ENCODE data around the gene ARHGEF4.

Gene ARHGEF4

GRCh38 chr2:130818809-130819208, 17.9 kb upstream of the ARHGEF4 start:
- no peak for DNase-seq (ENCODE audit: low read depth)

DNA sequence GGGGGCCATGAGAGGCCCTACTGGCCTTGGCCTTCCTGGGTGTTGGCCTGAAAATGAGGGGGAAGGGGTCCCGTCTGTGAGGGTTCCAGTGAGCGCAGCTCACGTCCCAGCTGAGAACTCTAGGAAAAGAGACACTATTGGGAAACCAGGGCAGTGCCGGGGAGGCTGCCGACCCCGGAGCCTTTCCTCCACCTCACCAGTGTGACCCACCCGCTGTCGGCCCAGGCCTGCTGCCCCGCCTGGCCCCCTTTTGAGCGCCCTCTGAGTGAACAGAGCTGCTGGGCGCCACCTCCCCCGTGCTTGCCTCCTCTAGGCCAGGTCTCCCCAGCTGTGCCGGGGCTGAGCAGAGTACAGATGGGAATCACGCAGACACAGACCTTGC, 17.5 kb upstream of the ARHGEF4 start:
- DNase-seq (ENCODE audit: low read depth), result no peak

DNA sequence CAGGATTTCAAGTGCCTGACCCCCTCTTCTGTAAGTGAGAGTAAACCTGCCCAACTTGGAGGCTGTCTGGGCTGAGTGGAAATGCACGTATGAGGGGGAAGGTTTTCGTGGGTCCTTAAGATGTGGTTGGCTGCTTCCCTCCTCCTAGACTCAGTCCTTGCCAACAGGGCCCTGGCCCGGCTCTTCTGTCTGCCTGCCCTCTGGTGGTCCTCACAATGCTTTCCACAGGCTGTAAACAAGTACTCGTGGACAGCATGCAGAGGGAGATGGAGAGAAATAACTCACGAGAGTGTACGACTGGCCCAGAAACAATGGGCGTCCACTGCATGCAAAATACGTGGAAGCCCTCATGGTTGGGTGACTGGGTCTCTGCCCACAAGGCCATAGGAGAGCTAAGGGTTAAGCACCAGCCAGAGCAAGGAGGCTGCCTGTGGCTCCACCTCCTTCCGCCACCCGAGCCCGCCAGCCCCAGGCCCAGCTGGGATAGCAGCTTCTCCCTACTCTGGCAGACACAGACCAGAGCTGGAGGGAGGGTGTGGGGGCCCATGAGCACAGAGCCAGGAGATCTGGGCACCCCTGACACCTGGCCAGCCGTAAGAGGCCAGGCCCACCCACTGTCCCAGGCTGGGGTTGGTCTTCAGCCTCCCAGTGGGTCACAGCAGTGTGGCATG, 17.0 kb upstream of the ARHGEF4 start:
- DNase-seq (ENCODE audit: low read depth), result no peak

- no peak for DNase-seq (ENCODE audit: low read depth)
These were observed 16.3 kb upstream of the ARHGEF4 start for GRCh38 chr2:130820279-130820861.

DNA sequence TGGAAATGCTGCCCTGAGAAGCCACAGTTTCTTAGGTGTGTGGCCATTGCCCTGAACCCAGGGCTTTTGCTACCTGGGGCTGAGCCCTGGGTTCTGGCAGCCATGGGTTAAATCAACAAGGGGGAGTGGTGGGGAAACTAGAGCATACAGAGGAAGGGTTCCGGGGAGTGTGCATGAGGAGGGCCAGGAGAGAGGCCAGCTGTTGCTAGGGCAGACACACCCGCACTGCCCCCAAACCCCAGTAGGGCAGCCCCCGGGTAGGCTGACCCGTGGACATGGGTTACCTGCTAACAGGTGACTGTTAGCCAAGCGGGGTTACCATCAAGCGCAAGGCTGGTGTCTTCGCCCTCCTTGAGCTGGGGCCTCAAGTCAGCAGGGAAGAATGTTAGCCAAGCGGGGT, 14.8 kb upstream of the ARHGEF4 start:
- DNase-seq (ENCODE audit: low read depth), result no peak

- no peak for DNase-seq (ENCODE audit: low read depth)
These were observed 13.9 kb upstream of the ARHGEF4 start for GRCh38 chr2:130822766-130823165.

DNA sequence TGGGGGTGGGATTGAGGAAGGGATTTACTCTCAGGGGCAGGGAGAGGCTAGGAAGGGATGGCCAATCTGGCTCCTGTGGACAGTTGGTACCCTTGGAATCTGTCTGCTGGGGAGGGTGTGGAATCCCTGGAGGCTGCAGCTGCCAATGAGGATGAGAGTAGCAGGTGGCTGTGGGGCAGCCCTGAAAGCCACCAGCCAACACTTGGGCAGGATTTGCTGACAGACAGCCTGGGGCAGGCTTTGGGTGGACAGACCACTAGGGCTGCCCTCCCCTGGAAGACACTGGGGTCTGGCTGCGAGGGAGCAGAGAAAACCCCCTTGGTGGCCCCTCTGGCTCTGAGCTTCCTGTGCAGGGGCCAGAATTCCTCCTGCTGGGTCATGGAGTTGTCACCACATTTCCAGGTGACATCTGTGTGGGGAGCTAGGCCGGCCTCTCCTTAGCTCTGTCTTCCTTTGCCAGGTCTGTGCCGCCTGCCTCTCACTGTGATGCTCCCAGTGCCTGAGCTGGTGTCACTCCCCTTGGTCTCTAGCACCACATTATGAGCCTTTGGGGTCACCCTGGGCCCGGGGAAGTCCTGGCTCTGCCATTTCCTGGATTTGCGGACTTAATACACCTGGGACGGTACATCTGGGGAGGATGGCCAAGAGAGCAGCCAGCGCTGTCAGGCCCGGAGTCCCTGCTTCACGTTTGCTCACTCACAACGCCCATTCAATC, 13.4 kb upstream of the ARHGEF4 start:
- DNase-seq (ENCODE audit: low read depth), result no peak

GRCh38 chr2:130823886-130824491, 12.7 kb upstream of the ARHGEF4 start:
- no peak for DNase-seq (ENCODE audit: low read depth)

DNA sequence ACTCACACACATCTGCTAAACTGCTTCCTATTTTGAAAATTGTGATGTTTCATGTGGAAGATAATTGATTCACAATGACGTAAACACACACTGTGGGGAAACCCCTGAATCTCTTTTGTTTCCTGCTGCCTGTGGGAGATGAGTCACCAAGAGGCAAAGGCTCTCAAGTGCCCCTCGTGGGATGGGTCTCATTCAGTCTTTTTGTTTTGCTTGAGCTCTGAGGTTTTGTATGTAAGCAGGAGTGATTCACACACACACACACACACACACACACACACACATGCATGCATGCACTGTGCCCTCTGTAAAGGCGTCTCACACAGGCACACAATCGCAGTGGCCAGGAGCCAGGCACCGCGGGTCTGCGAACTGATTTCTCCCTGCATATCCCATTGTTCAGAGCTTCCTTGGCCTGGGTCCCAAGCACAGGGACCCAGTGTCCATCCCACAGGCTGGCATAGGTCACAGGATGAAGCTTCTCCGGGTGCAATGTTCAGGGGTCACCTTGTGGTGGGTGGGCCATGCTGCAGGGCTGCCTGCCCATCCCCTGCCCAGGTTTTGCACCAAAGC, 12.1 kb upstream of the ARHGEF4 start:
- DNase-seq (ENCODE audit: low read depth), result peak; percentile 50

DNA sequence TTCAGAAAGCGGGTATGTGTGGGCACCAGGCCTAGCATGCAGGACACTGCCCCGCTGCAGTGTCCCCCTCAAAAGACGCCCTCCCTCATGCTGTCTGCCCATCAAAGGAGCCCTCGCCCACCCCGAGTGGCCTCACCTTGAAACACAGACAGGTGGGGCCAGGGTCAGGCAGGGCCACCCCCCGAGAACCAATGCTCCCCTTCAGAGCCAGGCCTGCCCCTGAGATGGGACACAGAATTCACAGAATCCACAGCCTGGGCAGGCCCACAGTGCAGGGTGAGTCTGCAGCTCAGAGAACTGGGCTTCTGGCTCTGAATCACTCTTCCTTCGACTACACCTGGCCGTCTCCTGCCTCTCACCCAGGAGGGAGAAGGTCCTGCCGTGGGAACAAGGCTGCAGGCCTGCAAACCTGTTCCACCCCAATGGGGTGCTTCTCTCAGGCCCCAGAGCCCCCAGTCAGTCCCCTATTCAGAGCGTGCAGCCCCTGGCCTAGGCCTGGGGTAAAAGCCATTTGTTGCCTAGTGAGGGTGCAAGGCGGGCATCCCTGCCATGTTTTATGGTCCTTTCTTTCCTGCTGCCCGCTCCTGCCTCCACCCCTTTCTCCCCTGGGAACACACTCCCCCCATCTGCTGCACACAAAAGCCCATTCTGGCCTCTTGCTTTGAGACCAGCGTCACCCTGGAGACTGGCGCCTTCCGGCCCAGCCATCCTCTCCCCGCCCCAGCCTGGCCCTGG, 11.3 kb upstream of the ARHGEF4 start:
- no peak for DNase-seq (ENCODE audit: low read depth)

- DNase-seq (ENCODE audit: low read depth), result no peak
These were observed 10.8 kb upstream of the ARHGEF4 start for GRCh38 chr2:130825966-130826253.

DNA sequence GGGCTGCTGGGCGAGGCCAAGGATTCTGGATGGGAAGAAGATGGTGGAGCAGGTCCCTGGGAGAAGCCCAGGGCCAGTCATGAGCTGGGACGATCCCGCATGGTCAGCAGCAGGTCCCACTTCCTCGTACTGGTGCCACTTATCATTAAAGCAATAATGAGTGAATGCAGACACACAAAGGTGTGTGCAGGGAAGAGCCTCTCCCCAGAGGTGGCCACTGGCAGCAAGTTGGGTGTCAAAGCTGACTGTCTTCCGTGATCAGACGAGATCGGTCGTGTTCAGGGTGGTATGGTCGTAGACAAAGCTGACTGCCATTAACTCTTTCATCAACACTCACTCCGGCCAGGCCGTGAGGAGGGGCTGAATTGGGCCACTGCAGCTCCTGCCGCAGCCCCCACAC, 10.3 kb upstream of the ARHGEF4 start:
- no peak for DNase-seq (ENCODE audit: low read depth)

DNA sequence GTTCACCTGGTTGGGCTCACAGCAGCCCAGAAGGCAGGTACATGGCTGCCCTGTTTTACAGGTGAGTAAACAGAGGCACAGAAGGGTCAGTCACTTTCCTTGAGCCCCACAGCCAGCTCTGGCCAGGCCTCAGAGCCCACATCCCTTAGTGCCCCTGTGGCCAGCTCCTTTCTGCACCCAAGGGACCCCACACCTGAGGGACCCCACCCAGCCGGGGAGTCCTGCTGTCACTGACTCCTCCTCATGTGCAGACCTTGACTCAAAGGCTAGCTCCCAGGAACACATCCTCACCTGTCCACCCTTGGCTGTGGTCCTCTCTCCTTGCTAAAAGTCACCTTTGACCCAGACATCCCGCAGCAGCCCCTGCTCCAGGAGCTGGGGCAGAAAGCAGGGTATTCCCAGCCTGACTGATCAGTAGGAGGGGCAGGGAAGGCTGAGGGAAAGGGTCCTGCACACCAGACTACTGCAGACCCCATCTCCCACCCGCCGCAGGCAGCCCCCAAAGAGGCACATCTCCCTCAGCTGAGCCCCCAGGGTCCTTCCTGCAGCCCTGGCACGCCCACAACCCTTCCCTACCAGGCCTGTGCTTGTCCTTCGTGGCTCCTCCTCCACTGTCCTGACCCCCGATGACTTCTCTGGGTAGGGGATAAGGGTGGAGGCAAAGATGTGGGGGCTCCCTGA, 9.8 kb upstream of the ARHGEF4 start:
- DNase-seq (ENCODE audit: low read depth), result no peak

DNA sequence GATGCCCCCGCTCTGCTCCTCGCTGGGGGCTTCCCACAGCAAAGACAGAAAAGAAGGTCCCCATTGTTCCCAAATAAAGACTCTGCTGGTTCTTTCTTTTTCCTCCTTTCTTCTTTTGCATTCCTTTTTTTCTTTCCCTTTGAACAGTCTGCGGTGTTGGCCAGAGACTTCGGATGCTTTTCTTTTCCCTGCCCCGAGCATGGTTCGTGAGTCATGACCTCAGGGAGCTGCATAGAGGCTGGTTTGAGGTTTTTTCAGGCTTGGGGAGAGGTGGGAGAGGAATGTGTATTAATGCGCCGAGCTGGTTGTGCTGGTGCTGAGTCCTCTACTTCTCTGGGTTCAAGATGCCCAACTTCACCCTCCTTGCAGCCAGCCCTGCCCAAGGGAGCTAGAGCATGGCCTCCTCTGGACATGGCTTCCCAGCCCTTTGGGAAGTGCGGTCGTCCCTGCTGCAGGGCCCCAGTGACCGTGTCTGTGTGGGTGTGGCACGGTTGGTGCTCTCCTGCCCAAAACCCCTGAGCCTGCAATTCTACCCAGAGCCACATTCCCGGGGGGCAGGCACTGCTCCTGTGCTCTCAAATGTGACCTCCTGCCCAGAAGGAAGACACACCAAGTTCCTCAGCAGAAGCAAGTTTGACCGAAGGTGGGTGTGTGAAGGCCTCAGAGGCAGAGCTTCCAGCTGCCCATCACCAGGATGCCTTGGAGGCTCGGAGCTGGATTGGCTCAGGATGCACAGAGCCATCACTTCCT, 9.0 kb upstream of the ARHGEF4 start:
- no peak for DNase-seq (ENCODE audit: low read depth)

- DNase-seq (ENCODE audit: low read depth), result no peak
These were observed 8.3 kb upstream of the ARHGEF4 start for GRCh38 chr2:130828461-130828860.

GRCh38 chr2:130829015-130829414, 7.7 kb upstream of the ARHGEF4 start:
- DNase-seq (ENCODE audit: low read depth), result no peak

- DNase-seq (ENCODE audit: low read depth), result no peak
These were observed 6.2 kb upstream of the ARHGEF4 start for GRCh38 chr2:130830538-130830937.

DNA sequence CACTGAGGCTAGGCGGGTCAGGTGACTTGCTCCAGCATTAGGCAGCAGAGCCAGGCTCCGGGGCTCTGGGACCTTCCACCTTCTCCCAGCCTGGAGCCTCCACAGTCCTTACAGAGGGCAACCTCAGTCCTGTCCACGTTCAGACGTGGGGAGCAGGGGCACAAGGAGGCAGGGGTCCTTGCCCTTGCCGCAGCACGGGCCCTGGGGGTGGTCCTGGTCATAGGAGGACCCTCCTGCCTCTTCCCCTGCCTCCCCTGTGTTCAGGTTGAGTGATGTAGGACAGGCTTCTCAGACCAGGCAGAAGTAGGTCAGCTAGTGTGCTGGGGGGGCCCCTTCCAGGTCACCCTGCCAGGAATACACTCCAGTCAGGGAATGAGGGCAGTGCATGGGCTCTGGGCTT, 5.4 kb upstream of the ARHGEF4 start:
- DNase-seq (ENCODE audit: low read depth), result no peak

GRCh38 chr2:130832296-130832940, 4.3 kb upstream of the ARHGEF4 start:
- DNase-seq (ENCODE audit: low read depth), result no peak

- no peak for DNase-seq (ENCODE audit: low read depth)
These were observed 2.4 kb upstream of the ARHGEF4 start for GRCh38 chr2:130834091-130834930.

Data from activated T-cell treated with anti-CD3 and anti-CD28 coated beads for 1 hour (primary cell).